Stimulated activated CD4-positive, alpha-beta T cell treated with anti-CD3 and anti-CD28 coated beads, Interleukin-4, amount 100 ng/mL, for 24 hours (primary cell): ENCODE data around the gene GPR37L1.
A peak's percentile ranks its signal among the peaks of the same experiment; 100 is the strongest.
"Not testable (repeated sequence)": the region's sequence is repeated elsewhere in the genome, so short reads cannot be mapped to it uniquely, and the experiment has no call there.

ENCODE experiments used
- DNase-seq: peaks from one replicate; pipeline ENCODE4 v3.0.0-alpha.2; 2020

The GPR37L1 gene

DNA sequence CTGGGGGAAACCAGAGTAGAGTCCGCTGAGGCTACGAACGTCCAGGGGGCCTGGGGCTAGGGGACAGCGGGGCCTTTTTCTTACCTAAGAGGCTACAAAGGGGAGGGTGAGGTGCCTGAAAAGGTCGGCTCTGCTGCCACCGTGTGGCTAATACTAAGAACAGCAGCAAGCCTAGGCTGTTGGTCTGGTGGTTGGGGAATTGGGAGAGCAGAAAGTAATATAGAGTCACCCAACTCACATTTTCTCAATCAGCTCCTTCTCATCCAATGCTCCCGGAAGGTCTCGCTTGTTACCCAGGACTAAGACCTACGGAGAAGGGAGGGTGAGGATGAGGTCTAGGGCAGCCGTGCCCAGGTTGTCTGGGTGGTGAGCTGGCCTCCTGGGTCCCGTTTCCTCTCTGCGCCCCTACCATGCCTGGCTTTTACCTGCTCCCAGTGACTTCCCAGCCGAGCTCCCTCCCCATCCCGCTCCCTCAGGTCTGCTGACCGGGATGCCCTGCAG, 12.6 kb downstream of the GPR37L1 start:
- DNase-seq: peak; percentile 58

DNA sequence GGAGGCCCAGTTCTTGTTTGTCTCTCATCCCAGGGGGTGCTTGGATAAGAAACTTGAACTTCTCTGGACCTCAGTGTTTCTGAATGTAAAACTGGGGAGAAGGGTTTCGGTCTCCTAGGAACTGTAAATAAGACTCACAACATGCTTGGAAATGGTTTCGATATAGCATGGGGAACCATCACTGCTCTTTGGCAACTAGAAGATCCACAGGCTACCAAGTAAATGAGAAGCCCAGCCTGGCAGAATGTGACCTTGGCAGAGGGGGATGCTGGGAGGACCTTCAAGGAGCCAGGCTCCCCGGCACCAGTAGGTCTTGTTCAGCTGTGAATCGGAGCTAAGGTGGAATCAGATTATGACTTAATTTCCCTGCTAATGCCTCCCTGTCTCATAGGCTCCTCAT, 18.1 kb downstream of the GPR37L1 start:
- no peak for DNase-seq

DNA sequence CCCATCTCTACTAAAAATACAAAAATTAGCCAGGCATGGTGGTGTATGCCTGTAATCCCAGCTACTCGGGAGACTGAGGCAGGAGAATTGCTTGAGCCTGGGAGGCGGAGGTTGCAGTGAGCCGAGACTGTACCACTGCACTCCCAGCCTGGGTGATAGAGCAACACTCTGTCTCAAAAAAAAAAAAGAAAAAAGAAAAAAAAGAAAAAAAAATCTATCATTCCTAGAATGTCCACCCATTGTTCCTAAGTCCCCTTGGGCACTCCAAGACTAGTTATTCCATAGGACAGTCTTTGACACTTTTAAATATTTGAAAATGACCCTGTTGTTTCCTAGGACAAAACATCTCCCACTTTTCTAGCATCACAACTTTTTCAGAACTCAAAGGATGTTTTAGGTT, 18.8 kb downstream of the GPR37L1 start:
- not testable (repeated sequence) for DNase-seq

DNA sequence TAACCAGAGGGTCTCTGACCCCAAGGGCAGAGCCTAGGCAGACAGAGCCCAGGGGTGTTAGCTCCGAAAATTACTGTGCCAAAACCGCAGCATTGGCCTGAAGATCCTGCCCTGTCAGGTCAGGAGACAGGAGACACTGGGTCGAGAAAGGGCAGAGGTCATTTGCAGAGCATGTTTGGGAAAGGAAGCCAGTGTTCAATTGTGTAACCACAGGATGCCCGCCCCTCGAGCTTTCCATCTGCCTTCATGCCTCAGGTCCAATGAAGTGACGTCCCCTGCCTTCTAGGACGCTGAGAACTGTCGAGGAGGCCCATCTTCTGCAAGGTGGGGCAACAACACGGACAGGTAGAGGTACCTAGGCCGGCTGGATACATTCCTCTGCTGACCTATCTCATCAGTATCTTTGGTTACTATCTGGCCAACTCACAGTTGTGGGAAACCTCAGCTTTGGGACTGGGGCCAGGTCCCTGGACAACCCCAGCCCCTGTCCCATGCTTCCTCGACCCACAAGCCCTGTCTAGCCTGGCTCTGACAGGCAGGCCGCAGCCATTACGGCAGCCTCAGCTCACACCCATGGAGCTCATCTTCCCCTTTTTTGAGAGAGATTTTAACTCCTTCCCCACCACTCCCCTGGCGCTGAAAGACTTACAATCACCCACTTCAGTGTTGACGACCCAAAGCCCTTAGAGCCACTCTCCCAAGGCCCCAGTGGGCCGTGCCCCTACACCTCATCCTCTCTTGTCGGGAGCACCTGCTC, 20.5 kb downstream of the GPR37L1 start:
- no peak for DNase-seq

DNA sequence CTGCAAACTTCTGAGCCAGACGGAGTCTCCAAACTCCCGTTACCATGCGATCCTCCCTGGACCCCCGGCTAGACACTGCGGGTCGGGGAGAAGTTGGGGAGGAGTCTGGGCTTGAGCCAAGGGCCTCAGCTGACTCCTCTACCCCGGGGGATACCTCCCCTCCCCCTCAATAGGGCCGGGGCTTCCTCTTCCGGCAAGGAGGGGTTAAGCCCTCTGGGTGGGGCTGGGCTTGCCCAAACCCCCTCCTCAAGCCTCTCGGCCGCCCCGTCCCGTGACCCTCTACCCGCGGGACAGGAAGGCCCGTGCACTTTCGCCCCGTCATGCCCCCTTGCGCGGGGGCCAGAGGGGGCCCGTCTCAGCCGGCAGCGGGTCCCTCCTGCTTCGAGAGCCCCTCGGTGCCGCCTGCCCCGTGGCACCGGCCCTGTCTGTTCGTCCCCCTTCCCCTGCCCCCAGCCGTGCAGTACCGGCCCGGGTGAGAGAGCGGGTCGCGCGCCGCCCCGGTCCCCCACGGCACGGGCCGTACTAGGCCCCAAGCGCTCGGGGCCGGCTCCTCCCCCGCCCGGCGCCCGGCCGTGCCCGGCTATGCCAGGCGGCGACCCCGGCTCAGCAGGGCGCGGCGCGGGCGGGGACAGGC, 21.2 kb downstream of the GPR37L1 start:
- peak; percentile 25 for DNase-seq

DNA sequence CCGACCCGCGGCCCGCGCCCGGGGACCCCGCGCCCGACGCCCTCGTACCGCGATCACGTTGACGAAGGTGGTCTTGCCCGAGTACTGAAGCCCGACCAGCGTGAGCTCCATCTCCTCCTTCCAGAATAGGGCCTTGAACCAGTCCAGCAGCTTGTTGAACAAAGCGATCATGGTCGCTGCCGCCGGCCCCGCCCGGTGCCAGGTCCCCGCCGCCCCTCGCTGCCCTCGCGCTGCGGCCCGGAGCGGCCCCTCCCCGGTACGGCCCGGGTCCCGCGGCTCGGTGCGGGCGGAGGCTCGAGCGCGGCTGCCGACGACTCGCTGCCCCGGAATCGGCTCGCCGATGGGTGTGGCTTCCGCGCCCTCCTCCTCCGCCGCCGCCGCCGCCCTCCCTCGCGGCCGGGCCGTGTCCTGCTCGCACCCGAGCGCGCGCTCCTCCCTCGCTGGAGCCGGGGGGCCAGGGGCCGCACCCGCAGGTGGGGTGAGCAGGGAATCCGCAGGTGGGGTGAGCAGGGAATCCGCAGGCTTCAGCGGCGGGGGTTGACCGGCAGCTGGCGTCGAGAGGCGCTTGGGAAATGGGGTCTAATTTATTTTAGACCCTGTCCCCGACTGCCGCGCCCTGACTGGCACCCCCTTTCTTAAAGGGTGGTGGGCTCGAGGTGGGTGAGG, 21.8 kb downstream of the GPR37L1 start, which contains the start of gene ARL8A:
TSS of gene ARL8A (minus strand) at position 336 of the 666 bp plus-strand sequence. CDS start at position 171, 165 bp downstream.
- DNase-seq: peak; percentile 72

DNA sequence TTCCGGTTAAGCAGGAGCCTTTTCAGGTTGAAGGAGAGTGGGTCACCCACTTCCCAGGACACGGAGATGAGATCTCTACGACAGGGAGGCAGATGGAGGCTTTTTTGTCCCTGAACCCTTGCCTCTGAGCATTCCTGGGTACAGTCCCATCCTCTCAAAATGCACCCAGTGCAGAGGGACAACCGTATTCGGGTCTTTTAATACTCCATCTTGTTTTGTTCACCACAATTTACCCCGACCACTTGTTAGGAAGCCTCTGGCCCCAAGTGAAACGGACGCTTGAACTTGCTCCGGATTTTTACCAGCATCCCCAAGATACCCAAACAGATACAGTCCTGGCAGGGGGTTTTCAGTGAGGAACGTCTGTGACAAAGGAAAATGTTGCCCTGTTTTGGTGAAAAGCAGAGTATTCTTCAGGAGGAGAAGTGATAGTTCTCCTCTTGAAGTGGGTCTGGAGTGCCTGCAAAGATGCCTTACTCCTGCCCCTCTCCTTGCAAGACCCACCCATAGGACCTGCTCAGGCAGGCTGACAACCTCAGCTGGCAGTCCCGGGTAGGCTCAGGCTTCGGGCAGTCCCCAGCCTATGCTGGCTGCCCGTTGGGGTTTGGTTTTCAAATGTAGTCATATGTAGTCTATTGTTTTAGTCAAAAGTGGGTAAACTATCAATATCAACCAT, 22.5 kb downstream of the GPR37L1 start:
- DNase-seq: peak; percentile 47

DNA sequence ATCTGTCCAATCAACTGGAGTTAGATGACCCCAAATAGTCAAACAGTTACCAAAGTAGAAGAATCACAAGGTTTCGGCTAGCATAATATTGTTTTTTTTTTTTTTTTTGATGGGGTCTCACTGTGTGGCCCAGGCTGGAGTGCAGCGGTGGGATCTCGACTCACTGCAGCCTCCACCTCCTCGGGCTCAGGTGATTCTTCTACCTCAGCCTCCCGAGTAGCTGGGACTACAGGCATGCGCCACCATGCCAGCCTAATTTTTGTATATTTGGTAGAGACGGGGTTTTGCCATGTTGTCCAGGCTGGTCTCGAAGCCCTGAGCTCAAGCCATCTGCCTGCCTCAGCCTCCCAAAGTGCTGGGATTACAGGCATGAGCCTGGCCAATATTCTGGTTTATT, 23.0 kb downstream of the GPR37L1 start:
- DNase-seq: not testable (repeated sequence)

DNA sequence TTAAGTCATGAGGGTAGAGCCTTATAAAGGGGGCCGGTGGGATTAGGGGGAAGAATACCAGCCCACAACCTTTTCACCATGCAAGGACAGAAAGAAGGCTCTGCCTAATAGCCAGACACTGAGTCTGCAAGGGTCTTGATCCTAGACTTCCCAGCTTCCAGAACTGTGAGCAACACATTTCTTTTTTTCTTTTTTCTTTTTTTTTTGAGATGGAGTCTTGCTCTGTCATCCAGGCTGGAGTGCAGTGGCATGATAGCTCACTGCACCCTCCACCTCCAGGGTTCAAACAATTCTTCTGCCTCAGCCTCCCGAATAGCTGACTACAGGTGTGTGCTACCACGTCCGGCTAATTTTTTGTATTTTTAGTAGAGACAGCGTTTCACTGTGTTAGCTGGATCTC, 23.6 kb downstream of the GPR37L1 start:
- no peak for DNase-seq

DNA sequence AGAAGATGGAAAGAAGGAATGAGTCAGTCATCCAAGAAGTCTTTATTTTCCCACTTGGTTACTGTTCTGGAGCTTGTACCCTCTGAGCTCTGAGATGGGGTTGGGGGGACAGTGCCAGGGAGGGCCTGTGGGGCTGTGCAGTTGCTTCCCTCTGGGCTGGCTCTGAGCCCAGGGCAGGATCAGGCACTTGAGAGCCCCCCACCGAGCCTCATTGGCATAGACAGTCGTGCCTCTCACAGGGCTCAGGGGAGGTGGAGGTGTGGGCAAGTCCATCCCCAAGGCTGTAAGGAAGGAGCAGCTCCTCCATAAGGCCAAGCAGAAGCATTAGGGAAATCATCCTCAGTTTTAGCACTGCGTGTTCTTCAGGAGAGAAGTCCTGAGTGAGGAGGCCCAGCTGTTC, 24.3 kb downstream of the GPR37L1 start:
- no peak for DNase-seq

DNA sequence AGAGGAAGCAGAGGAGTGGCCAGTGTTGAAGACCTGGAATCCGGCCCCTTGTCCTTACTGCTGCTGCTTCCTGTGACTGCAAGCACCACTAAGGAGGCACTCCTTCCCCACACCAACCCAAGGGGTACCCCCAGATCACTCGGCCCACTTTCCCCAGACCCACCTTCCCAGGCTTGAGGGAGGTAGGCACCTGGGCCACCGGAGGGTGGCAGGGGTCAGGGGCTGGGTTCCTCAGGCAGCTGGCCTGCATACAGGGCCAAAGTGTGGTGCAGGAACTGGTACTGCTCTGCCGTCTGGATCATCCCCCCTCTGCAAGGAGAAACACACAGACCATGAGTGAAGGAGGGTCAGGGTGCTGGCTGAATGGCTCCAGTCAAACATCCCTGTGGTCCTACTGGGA, 25.7 kb downstream of the GPR37L1 start:
- DNase-seq: no peak

DNA sequence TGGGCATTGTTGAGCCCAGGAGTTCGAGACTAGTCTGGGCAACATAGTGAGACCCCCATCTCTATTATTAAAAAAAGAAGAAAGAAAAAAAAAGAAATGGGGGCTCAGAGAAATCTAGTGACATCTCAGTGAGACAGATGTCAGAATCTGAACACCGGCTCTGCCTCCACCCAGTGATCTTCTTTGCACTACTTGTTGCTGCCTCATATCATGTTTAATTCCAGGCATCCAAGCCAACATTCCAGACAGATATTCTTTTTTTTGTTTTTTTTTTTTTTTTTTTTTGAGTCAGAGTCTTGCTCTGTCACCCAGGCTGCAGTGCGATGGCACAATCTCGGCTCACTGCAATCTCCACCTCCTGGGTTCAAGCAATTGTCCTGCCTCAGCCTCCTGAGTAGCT, 26.8 kb downstream of the GPR37L1 start:
- no peak for DNase-seq

DNA sequence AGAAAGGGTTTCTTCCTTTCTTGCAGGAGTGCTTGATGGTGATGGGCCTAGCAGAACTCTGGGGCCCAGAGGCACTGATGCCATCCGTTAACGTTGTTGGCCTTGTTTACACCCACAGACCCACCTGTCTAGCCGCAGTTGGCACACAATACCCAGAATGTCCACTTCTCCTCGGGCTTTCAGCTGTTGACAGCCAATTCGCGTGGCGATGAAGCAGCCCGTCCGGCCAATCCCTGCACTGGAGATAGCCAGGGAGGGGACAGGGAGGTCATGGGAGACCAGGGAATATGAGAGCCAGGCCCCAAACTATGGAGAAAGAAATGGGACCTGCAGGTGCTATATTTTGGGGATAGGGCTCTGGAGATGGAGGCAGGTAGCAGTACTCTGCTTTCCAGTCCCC, 27.5 kb downstream of the GPR37L1 start:
- DNase-seq: no peak

DNA sequence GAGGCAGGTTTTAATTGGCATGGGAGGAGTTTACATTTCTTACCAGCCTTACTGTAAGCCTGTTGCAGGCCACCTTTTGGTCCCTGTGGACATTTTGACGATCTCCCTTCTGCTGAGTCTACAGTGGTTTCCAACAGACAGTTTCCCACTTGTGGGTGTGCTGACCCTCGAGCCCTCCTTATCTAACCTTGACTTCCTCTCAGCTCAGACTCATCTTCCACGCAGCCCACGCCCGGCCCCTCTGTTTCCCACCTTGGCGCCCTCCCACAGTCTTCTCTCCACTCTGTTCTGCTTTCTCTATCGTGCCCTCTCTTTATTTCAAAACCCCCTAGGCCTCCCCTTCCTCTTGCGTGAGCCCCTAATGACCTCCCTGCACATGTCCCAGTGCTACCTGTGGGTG, 27.9 kb downstream of the GPR37L1 start:
- no peak for DNase-seq

DNA sequence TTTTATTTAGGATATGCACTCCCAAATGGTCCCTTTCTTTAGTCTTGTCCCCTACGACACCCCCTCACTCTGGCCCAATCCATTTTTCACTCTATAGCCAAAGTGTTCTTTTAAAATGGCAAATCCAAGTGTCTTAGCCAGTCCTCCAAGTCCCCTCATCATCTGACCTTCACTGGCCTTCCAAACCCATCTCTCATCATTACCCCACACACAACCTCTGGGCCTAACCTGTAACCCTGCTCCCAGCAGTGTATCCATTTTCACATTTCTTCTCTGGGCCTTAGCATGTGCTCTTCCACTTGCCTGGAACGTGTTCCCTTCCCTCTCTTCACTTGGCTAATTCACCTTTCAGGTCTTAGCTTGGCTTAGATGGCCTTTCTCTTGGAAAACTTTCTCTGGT, 28.3 kb downstream of the GPR37L1 start:
- DNase-seq: no peak

DNA sequence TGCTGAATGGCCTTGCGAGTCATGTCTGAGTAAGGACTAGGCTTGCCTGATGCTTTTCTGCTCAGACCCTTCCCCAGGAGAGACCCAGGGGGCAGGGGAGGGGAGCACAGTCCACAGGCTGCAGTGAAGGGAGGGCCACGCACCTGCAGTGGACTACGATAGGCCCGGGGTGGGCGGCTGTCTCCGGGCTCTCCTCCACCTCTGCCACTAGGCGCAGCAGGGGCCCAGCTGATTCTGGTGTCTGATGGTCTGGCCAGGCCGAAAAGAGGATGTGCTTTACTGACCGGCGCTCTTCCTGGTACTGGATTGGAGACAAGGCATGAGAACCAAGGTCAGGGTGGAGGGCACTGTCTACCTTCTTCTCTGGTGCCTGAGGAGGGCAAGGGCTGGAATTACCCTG, 29.7 kb downstream of the GPR37L1 start:
- no peak for DNase-seq

DNA sequence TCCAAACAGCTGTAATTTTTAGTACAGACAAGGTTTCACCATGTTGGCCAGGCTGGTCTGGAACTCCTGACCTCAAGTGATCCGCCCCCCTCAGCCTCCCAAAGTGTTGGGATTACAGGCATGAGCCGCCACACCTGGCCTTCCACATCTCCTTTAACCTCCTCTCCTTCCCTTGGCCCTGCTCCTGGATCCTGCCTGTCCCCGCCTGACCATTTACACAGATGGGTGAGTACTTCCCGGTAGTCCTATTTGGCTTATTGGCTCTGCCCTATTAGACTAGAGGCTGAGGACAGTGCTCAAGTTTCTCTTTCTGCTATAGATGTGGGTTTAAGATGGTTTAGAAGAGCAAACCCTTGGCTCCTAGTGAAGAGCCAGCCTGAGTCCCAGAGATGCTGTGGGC, 30.6 kb downstream of the GPR37L1 start:
- no peak for DNase-seq

DNA sequence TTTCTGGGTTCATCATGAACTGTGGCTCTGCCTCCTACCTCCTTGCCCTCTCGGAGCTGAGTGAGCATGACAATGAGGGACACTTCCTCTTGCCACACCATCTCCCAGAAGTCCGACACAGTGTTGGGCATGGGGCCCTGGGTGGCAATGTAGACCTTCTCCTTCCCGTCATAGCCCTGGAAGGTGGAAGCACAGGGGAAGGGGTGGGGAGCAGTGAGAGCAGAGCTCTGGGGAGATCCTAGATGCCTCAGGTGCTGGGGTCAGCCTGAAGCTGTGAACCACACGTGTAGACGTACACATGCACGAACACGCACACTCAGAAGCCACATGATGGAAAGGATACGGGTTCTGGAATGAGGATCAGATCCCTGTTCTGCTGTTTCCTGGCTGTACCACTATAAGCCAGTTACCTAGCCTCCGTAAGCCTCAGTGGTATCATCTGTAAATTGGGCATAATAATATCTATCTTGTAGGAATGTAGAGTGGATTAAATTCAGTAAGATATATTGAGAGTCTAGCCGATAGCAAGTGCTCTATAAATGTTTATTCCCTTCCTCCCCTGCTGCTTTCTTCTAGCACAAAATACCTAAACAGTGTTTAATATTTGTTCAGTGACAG, 31.5 kb downstream of the GPR37L1 start:
- DNase-seq: no peak

DNA sequence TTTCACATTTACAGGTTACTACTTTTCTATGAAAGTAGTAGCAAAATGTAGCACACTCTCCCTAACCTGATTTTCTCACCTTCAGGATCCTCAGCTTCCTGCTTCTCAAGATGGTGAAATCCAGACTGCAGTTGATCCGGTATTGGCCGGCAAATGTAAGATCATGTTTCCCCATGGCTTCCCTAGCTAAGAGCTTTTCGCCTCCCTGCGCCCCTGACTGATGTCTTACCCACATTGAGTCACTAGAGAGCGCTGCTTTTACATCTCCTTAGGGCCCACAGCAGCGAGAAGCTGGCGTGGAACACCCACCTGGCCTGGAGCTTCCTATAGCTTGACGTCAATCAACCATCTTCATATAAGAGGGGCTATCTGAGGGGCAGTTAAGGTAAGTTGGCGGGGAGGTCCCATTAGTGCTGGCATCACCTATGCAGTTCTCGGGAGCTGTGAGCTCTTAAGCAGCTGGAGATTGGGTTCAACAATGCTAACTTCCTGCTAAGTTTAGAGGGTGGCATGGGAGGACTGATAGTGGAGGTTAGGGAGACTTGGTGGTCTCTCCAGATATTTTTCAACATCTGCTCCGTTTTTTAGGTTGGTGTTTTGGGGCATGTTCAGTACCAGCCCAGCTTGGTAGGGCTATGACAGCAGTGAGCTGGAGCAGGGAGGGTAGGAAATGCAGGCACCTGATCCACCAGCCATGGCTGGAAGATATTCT, 32.2 kb downstream of the GPR37L1 start:
- DNase-seq: peak; percentile 53

DNA sequence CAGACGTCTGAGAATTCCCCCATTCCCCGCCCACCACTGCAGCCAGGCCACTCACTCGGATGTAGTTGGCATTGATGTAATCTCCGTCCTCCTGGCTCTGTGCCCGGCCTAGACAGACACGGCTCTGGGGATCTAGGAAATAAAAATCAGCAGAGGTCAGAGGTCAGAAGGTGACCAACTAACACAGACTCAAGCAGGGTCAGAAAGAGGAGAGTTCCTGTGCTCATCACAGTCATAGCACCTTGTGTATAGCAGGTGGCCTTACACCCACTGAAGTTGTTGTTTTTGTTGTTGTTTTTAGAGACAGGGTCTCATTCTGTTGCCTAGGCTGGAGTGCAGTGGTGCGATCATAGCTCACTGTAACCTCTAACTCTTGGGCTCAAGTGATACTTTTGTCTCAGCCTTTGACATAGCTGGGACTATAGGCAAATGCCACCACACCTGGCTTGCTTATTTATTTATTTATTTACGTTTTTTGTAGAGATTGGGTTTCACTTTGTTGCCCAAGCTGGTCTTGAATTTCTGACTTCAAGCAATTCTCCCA, 32.8 kb downstream of the GPR37L1 start:
- DNase-seq: no peak

DNA sequence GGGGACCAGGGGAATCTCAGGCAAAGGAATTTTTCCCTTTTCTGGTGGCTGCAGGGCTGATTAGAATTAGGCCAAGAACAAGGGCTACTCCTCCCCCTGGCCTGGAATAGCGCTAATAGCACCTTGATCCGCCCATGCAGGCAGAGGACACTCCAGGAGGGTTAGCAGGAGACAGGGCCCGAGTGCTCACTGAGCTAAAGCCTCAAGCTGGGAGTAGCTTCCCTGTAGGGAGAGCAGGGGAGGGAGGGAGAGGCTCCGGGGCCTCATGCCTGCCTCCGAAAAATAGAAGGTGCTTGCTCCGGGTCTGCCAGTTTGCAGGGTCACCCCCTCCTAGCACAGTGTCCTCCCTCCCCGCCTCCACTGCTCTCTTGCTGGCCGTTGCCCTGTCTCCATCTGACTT, 33.9 kb downstream of the GPR37L1 start:
- no peak for DNase-seq

DNA sequence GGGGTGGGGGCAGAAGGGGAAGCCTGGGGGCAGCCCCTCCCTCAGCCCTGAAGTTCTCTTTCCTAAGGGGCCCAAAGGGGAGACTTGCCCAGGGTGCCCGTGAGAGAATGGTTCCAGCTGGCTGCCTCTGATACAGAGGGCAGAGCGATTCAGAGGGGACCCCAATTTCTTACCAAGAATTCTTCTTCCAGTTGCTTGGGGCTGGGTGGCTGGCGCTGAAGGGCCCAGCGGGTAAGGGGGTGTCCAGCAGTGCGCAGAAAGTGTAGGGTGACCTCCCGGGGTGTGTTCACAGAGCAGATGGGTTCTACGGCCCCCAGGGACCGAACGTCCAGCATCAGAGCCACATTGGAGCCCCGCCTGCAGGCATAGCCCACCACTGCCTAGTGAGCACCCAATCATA, 35.2 kb downstream of the GPR37L1 start:
- no peak for DNase-seq
